NCI-H82 treated with DMSO at 0.1 percent for 48 hours (cell line): ENCODE data around the gene GPR107.

Source experiments
- DNase-seq: peaks from one replicate; lab custom pipeline; 2025; ENCODE audit not compliant: unreplicated experiment; lab: John Stamatoyannopoulos, UW

The GPR107 gene

GRCh38 chr9:130128733-130129431 is 75.2 kb downstream of the GPR107 start:
- no peak for DNase-seq

- no peak for DNase-seq
These were observed 75.8 kb downstream of the GPR107 start for GRCh38 chr9:130129432-130130061.

GRCh38 chr9:130132746-130133145 is 79.0 kb downstream of the GPR107 start:
- no peak for DNase-seq

GRCh38 chr9:130137081-130137640 is 83.5 kb downstream of the GPR107 start:
- DNase-seq = no peak

GRCh38 chr9:130137641-130138081 is 84.0 kb downstream of the GPR107 start:
- no peak for DNase-seq

GRCh38 chr9:130138171-130138653 is 84.5 kb downstream of the GPR107 start:
- no peak for DNase-seq

GRCh38 chr9:130138791-130139190 is 85.1 kb downstream of the GPR107 start:
- no peak for DNase-seq

- no peak for DNase-seq
These were observed 85.5 kb downstream of the GPR107 start for GRCh38 chr9:130139251-130139650.

- no peak for DNase-seq
These were observed 87.0 kb downstream of the GPR107 start for GRCh38 chr9:130140706-130141105.

- no peak for DNase-seq
These were observed 88.3 kb downstream of the GPR107 start for GRCh38 chr9:130142056-130142455.

- no peak for DNase-seq
These were observed 88.9 kb downstream of the GPR107 start for GRCh38 chr9:130142641-130143040.

- DNase-seq = no peak
These were observed 89.7 kb downstream of the GPR107 start for GRCh38 chr9:130143279-130143893.

GRCh38 chr9:130143958-130144366 is 90.3 kb downstream of the GPR107 start:
- DNase-seq = no peak

GRCh38 chr9:130144703-130145102 is 91.0 kb downstream of the GPR107 start:
- DNase-seq = no peak

GRCh38 chr9:130145658-130146057 is 92.0 kb downstream of the GPR107 start:
- DNase-seq = no peak

- DNase-seq = no peak
These were observed 93.5 kb downstream of the GPR107 start for GRCh38 chr9:130147198-130147597.

- DNase-seq = no peak
These were observed 94.2 kb downstream of the GPR107 start for GRCh38 chr9:130147910-130148309.

GRCh38 chr9:130149031-130149430 is 95.3 kb downstream of the GPR107 start:
- no peak for DNase-seq

GRCh38 chr9:130149654-130150286 is 96.1 kb downstream of the GPR107 start:
- DNase-seq = no peak

GRCh38 chr9:130150779-130151382 is 97.2 kb downstream of the GPR107 start:
- no peak for DNase-seq

GRCh38 chr9:130154816-130155215 is 101.1 kb downstream of the GPR107 start:
- no peak for DNase-seq
